ENCODE measurements around the gene GPR152.

Gene GPR152

DNA sequence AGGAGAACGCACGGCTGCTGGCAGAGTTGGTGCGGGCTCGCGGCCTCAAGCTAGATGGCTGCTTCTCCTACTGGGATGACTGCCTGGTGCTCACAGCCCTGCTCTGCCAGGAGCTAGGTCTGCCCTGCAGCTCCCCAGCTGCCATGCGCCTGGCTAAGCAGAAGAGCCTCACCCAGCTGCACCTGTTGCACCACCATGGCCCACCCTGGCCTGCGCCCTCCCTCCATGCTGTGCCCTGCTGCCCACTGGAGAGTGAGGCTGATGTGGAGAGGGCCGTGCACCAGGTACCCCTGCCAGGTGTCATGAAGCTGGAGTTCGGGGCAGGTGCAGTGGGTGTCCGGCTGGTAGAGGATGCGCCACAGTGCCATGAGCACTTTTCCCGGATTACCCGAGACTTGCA, 29.1 kb downstream of the GPR152 start:
- no peak for DNase-seq

GRCh38 chr11:67422891-67423290, 29.6 kb downstream of the GPR152 start:
- no peak for DNase-seq

DNA sequence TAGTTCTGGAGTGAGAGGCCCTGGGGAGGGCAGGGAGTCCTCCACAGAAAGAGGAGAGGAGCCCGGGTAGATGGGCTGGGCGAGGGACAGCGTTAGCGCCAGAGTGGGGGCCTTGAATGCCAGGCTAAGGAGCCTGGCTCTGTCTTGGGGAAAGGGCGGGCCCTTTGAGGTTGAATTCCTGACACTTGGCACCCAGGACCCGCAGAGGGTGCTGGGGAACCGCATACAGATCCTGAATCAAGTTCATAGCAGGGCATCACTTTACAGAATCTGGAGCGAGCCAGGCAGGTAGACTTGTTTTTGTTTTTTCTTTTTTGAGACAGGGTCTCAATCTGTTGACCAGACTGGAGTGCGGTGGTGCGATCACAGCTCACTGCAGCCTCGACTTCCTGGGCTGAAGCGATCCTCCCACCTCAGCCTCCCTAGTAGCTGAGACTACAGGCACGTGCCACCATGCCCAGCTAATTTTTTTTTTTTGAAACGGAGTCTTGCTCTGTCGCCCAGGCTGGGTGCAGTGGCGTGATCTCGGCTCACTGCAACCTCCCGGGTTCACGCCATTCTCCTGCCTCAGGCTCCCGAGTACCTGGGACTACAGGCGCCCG, 31.0 kb downstream of the GPR152 start:
- DNase-seq: no peak

GRCh38 chr11:67420646-67421429, 31.7 kb downstream of the GPR152 start:
- DNase-seq: peak; percentile 70 to 94

GRCh38 chr11:67420147-67420645, 32.3 kb downstream of the GPR152 start:
- DNase-seq: no peak

GRCh38 chr11:67419325-67420049, 33.0 kb downstream of the GPR152 start:
- DNase-seq: no peak

- peak in 1 of 2 experiments; percentile 76 for DNase-seq
Measured at GRCh38 chr11:67418476-67419281, 33.9 kb downstream of the GPR152 start.

DNA sequence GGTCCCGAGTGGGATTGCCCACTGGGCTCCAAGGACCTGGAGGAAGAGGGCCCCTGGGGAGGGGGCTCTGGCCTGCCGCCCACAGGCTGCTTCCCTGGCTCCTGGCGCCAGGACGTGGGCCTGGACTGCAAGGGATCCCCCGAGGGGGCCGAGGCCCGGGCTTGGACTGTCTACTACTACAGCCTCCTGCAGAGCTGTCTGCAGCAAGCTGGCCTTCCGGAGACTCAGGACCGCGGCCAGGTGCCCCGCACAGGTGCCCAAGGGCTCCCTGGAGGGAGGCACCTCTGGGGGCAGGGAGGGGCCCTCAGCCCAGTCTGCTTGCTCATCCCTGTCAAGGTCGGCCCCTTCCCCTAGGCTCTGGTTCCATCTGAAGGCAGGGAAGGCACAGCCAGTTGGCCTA, 35.1 kb downstream of the GPR152 start:
- no peak for DNase-seq

DNA sequence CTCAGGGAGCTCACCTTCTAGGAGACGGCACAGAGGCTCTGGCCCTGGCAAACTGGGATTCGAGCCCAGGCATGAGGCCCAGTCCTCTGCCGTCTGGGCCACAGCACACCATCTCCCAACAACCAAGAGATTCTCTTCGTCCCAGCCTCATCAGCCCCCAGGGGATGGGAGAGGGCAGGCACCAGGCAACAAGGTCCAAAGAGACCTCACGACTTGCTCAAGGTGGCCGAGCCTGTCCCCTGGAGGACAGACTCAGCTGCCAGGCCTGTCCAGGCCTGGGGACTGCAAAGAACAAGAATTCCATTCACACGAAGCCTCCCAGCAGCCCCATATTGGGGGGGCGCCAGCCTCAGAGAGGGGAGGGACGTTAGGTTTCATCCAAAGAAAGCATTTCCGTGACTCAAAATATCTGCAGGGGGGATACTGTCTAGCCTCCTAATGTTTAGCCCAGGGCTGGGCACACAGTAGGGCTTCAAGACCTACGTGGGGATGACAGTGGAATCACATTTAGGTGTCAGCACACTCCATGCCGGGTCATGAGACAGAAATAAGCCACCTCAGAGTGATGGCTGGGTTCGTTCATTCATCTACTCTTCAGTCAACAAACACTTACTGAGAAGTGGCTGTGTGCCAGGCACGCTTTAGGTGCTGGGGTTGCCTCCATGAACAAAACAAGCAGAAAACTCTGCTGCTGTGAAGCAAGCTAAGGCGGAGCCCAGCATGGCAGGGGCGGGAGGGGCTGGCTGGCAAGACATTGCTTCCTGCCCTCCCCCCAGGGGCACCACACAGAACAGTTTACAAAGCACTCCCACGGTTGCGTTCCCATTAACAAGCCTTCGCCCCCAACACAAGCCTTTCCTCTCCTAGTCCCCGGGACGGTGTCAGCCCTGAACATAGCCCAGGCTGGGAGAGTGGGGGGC, 35.9 kb downstream of the GPR152 start:
- peak in 1 of 2 experiments; percentile 62 for DNase-seq

DNA sequence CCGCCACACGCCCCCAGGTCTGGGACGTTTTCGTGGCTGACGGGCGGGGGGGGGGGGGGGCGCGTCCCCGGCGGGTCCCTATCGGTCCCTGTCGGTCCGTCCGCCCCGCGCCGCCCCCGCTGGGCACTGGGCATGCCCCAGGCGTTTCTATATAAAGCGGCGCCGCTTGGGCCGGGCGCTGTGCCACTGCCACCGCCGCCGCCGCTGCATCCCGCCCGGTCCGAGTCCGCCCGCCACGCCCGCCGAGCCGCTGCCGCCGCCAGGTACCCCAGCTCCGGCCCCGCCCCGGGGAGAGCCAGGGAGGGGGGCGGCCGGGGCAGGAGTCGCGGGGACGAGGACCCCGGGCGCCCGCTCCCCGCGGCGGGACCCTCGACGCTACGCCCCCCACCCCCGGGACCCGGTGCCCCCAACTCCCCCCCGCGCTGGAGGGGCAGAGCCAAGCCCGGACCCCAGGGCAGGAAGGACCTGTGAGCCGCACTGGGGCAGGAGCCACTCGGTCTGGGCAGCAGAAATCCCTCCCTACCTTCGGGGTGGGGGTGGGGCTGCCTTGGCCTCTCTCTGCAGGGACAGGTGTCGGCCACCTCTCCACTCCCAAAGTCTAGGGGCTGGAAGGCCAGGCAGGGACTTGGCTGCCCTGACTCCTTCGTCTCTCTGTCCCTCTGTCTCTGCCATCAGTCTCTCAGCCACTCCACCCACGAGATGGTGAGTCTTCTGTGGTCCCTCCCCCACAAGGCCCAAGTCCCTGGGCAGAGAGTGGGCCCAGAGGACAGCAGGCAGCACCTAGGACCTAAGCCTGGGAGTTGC, 36.8 kb downstream of the GPR152 start, which contains the start of gene CARNS1:
Gene CARNS1, plus strand, starts transcription at position 178 of the 804 bp plus-strand sequence. Its CDS starts 522 bp downstream, at position 700.
- no peak for DNase-seq

DNA sequence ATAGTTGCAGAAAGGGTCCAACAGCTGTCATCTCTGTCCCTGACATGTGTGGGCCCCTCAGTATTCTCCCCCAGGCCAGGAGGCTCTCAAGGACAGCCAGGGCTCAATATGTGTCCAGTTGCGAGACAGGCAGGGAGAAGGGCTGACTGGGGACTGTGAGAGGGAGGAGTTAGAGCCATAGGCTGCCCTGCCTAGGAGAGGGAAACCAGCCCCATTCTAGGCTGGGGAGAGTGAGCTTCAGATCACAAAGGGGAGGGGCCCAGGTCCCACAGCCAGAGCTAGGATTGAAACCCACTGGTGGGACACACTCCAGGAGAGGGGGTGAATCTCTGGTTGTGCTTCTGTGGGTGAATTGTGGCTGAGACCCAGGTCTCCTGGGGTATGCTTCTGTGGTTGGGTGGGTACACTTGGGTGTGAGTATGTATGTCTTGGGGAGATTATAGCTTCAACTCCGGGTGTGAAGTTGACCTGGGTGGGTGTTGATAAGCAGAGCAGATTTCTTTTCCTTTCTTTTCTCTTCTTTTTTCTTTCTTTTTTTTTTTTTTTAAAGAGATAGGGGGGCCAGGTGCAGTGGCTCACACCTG, 39.2 kb downstream of the GPR152 start:
- no peak for DNase-seq

DNA sequence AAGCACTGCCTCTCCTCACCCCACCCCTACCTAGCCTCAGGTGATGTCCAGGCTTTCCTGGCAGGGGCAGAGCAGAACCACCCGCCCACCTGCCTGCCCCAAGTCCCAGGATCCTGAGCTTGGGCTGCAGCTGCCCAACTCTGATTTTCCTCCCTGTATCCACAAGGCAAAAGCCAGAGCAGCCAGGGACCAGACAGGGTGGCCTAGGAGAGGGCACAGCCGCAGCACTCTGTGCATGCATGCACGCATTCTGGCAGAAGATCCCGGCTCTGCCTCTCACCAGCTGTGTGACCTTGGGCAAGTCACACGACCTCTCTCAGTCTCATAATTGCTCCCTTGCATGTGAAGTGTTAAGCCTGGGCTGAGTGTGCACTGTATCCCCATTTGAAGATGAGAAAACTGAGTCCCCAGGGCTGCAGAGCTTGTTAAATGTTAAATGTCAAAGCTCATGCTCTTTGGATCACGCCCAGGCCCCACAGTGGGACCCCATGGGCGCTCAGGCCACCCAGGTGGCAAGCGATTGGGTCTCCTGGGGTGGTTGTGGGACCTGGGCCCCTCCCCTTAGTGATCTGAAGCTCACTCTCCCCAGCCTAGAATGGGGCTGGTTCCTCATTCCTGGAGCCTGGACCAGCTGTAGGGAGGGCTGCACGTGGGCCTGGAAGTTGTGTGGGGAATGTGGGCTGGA, 39.9 kb downstream of the GPR152 start:
- DNase-seq: no peak

- no peak for DNase-seq
Measured at GRCh38 chr11:67411785-67412152, 40.8 kb downstream of the GPR152 start.

DNA sequence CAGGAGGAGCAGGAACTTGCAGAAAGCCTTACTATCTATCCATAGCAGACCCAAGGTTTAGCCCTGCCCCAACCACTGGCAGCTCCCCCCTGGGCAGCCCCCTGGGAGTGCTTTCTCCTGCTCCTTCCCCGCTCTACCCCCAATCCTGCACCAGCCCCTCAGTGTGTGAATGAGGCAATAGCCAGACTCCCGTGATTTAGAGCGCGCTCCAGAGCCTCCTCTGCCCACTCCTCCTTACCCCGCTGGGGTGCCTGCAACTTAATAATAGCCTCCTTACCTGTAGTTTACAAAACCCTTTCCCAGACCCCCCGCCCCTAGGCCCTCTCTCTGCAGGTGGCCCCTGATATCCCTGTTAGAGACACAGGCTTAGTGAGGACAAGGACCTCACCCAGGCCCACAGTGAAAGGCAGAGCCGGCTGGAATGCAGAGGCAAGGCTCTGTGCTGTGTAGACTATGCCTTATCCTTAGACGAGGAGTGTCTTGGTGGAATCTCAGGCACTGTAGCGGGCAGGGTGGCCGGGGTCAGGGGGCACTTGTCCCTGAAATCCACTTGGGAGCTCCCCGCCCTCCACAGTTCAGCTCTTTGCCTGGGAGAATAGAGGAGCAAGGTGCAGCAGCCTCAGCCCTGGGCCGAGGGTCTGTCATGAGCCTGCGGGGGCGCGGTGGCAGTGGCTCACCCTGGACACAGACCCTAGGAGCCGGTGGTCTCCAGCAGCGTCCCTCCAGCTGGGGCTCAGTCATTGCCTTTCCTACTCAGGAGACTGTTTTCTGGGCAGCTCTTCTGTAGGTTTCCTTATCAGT, 41.3 kb downstream of the GPR152 start:
- no peak for DNase-seq

DNA sequence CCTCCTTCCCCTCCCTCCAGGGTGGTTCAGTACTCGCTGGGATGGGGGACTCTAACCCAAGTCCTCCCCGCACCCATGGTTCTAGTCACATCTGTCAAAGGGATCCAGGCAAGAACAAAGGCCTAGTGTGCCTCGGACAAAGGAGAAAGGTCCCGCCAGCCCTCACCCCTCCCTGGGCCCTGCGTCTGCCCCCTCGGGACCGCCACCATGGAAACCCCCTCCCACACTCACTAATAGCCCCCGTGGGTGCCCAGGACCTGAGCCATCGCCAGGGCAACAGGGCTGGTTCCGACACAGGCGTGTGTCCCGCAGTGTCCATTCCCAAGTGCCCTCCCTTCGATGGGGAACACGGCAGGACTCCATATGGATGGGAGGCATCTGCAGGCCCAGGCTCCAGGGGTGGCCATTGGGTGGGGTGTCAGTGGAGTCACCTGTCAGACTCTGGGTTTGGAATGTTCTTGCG, 42.1 kb downstream of the GPR152 start:
- no peak for DNase-seq

DNA sequence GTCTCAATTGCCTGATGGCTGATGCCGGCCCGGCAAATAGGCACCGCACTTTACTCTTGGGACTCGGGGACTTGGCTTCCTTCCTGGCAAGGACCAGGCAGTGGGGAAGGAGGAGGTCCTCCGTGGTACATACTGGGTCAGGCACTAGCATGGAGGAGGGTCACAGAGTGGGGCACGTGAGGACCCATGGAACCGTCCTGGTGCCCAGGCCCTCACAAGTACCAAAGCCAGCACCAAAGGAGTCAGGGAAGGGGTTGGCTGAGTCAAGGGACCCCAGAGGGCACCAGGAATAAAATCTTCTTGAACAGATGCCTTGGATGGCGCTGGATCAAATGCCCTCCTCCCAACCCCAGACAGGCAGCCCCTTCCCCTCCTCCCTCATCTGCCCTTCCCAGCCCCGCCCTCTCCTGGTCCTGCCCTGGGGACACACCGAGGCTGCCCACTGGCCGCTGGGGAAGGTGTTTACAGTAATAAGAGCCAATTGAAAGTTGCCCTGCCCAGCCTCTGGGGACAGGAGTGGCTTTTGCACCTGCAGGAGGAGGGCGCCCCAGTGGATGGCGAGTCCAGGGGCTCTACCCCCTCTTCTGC, 42.7 kb downstream of the GPR152 start:
- no peak for DNase-seq

DNA sequence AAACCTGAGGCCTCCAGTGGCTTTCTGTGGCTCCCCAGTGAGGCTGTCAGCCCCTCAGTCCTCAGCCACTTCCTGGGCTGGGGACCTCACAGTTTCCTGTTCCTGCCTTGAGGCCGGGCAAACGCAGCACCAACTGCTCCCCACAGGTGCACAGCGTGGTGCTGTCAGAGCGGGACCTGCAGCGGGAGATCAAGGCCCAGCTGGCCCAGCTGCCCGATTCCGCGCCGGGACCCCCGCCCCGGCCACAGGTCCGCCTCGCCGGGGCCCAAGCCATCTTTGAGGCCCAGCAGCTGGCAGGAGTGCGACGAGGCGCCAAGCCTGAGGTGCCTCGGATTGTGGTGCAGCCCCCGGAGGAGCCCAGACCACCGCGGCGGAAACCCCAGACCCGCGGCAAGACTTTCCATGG, 43.3 kb downstream of the GPR152 start:
- no peak for DNase-seq

Data from NCI-H446 (cell line).